HUES64 (cell line): ENCODE data around the gene MYMK.

Experiments used
- H3K27ac ChIP-seq: 2 replicates; pipeline ENCODE4 v1.7.0; 2013; ENCODE audit warnings: low read depth, low read length, inconsistent platforms
- H3K27me3 ChIP-seq: 2 replicates; pipeline ENCODE4 v1.6.1; 2013; ENCODE audit warnings: mild to moderate bottlenecking, low read length; ENCODE audit not compliant: insufficient read depth
- H3K36me3 ChIP-seq: 2 replicates; pipeline ENCODE4 v1.6.1; 2013; ENCODE audit warnings: mild to moderate bottlenecking, low read length; ENCODE audit not compliant: insufficient read depth
- H3K4me1 ChIP-seq: 2 replicates; pipeline ENCODE4 v1.6.1; 2013; ENCODE audit warnings: mild to moderate bottlenecking, low read length, moderate library complexity; ENCODE audit not compliant: insufficient read depth
- H3K4me3 ChIP-seq: 2 replicates; pipeline ENCODE4 v1.5.1; 2013; ENCODE audit warnings: mild to moderate bottlenecking, low read length, moderate library complexity
- H3K9ac ChIP-seq: 2 replicates; pipeline ENCODE4 v1.6.1; 2013; ENCODE audit warnings: mild to moderate bottlenecking, low read depth, low read length
- H3K9me3 ChIP-seq: 2 replicates; pipeline ENCODE4 v1.6.1; 2013; ENCODE audit warnings: low read depth, low read length; ENCODE audit not compliant: insufficient read depth
- WGBS: fragments of 150-250, 120-280 bp; methylation state at CpG from one replicate; pipeline ENCODE4 v1.1.7; 2013; ENCODE audit warnings: missing lambda C conversion rate; 5-methylcytosine and 5-hydroxymethylcytosine counted together

The MYMK gene

DNA sequence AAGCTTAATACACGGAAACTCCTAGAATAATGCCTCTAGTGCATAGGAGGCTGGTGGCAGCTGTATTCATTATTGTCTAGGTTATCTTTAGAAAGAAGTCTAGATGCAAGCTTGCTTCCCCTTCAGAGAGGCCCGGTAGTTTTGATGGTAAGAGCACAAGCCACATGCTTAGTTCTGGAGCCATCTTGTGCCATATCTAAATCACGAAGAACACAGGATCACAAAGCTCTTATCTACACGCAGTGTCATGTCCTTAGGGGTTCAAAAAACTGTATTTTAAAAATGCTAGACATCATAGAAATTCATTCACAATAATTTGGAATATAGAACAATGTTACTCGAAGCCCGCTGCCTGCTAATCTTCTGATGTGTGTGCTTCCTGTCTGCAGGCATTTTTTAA is 58.8 kb downstream of the MYMK start:
- H3K27me3 ChIP-seq = no peaks in the 10 kb centered on the region
- H3K36me3 ChIP-seq = peaks cover 11% of the 10 kb centered on the region
- no peak overlapping the region for H3K4me3 ChIP-seq
- H3K27ac ChIP-seq = no peak overlapping the region
- no peak overlapping the region for H3K9ac ChIP-seq
- 97% methylated on average over 6 of the region's 6 CpGs for WGBS
- peaks cover 1% of the 10 kb centered on the region; the same call in 1 of the 2 replicates for H3K4me1 ChIP-seq
- no peaks in the 10 kb centered on the region for H3K9me3 ChIP-seq

DNA sequence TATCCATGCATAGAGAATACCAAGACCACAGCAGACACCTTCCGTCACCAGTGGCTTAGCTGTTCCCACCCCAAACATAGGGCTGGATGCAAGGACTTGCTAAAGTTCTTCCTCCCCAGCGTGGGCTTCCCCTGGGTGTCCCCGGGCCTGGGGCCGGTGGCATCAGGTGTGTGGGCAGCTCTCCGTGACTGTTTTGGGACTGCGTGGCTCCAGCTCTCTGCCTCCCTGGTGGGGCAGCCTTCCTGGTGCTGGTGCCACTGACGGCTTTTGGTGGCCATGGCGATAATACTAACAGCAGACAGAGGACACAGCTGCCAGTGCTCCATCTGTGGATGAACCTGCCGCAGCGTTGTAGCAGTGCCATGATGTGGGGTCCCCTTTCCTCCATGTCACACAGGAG is 60.1 kb downstream of the MYMK start:
- Histone ChIP-seq H3K9ac (no peak overlapping the region), H3K4me3 (no peak overlapping the region), H3K27ac (no peak overlapping the region), H3K27me3 (no peaks in the 10 kb centered on the region), H3K9me3 (no peaks in the 10 kb centered on the region), H3K4me1 (peaks cover 5% of the 10 kb centered on the region; the same call in 1 of the 2 replicates), H3K36me3 (peaks cover 11% of the 10 kb centered on the region)
- 95% methylated on average over 10 of the region's 10 CpGs for WGBS
